Measurements from ENCODE around the gene BTG1.

Gene BTG1

GRCh38 chr12:92142251-92142926, 3.3 kb downstream of the BTG1 start:
- DNase-seq (ENCODE audit: low spot score): no peak
- in situ Hi-C loops (cut with MboI; ENCODE audit: low pct_unique_long_range_greater_than_20kb, low sequenced_read_pairs, unreplicated experiment): loop anchor here (25.0 kb wide), 2 partner anchors 555 to 755 kb away; no protein-coding TSS in a partner anchor
- no peak for TF ChIP-seq CTCF (IDR thresholded peaks at IDR 0.05; ENCODE audit: extremely low read depth, insufficient read depth, missing control alignments)

- no peak for DNase-seq (ENCODE audit: low spot score)
- TF ChIP-seq CTCF (IDR thresholded peaks at IDR 0.05; ENCODE audit: extremely low read depth, insufficient read depth, missing control alignments): no peak
- in situ Hi-C loops (cut with MboI; ENCODE audit: low pct_unique_long_range_greater_than_20kb, low sequenced_read_pairs, unreplicated experiment): loop anchor here (25.0 kb wide), 2 partner anchors 554 to 754 kb away; no protein-coding TSS in a partner anchor
Measured at GRCh38 chr12:92141591-92142121, 4.0 kb downstream of the BTG1 start.

GRCh38 chr12:92140896-92141536, 4.6 kb downstream of the BTG1 start:
- in situ Hi-C loops (cut with MboI; ENCODE audit: low pct_unique_long_range_greater_than_20kb, low sequenced_read_pairs, unreplicated experiment): loop anchor here (25.0 kb wide), 2 partner anchors 554 to 754 kb away; no protein-coding TSS in a partner anchor
- no peak for DNase-seq (ENCODE audit: low spot score)
- TF ChIP-seq CTCF (IDR thresholded peaks at IDR 0.05; ENCODE audit: extremely low read depth, insufficient read depth, missing control alignments): no peak

GRCh38 chr12:92140156-92140555, 5.5 kb downstream of the BTG1 start:
- in situ Hi-C loops (cut with MboI; ENCODE audit: low pct_unique_long_range_greater_than_20kb, low sequenced_read_pairs, unreplicated experiment): loop anchor here (25.0 kb wide), 2 partner anchors 553 to 753 kb away; no protein-coding TSS in a partner anchor
- no peak for DNase-seq (ENCODE audit: low spot score)
- no peak for TF ChIP-seq CTCF (IDR thresholded peaks at IDR 0.05; ENCODE audit: extremely low read depth, insufficient read depth, missing control alignments)

GRCh38 chr12:92139634-92140150, 6.0 kb downstream of the BTG1 start:
- in situ Hi-C loops (cut with MboI; ENCODE audit: low pct_unique_long_range_greater_than_20kb, low sequenced_read_pairs, unreplicated experiment): loop anchor here (10.0 to 25.0 kb wide), 4 partner anchors 325 to 752 kb away; no protein-coding TSS in a partner anchor
- no peak for DNase-seq (ENCODE audit: low spot score)
- no peak for TF ChIP-seq CTCF (IDR thresholded peaks at IDR 0.05; ENCODE audit: extremely low read depth, insufficient read depth, missing control alignments)

- in situ Hi-C loops (cut with MboI; ENCODE audit: low pct_unique_long_range_greater_than_20kb, low sequenced_read_pairs, unreplicated experiment): loop anchor here (10.0 to 25.0 kb wide), 4 partner anchors 324 to 751 kb away; no protein-coding TSS in a partner anchor
- no peak for TF ChIP-seq CTCF (IDR thresholded peaks at IDR 0.05; ENCODE audit: extremely low read depth, insufficient read depth, missing control alignments)
- DNase-seq (ENCODE audit: low spot score): no peak
Measured at GRCh38 chr12:92138626-92139025, 7.0 kb downstream of the BTG1 start.
